OCI-M2 (cell line): Measurements from ENCODE around the gene DLG2.
"Not testable (repeated sequence)": the region's sequence is repeated elsewhere in the genome, so short reads cannot be mapped to it uniquely, and the experiment has no call there.

Source experiments
- DNase-seq: peaks from one replicate; lab custom pipeline; 2025; ENCODE audit not compliant: unreplicated experiment; lab: John Stamatoyannopoulos, UW

Gene DLG2

DNA sequence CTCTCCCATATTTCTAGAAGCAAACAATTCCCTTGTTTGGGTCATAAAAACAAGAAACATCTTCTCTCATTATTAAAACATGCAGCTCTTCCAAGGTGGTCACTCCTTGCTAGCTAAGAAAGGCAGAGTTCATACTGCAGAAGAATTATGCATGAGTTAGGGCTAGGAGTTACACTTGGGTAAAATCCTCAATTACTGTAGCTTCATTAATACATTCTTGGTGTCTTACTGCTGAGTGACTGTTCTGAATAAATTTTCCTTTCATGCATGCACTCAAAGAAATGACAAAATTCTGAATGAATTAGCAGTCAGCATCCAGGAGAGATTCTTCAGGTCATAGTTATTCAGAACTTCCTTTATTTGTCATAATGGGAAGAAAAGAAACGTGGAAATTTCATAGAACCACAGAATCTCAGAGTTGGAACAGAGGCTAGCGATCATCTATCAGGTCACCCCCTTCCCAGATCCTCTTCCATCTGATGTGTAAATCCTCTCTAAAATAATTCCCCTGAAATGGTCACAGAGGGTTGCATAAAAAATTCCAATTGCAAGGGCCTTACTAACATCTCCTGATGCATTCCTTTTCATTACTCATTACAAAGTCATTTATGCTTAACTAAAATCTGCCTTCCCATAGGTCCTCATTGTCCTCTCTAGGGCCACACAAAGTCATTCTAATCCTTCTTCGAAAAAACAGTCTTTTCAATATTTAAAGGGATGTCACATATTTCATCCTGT, 771.5 kb downstream of the DLG2 start:
- DNase-seq, result no peak

DNA sequence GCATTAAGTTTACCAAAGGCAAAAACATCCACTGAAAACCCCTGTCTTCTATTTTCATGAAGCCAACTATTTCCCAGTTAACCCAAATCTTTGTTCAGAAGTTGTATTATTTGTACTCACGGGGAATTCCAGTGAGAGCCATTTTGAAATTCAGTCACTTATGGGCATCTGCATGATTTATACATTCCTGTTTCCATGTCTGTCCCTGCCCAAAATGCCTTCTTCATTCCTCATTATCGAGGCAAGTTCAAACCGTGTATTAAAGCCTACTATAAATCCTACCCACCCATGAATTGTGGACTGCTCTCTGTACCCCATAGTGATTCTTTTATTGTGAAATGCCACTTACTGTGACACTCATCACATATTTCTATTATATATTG, 772.7 kb downstream of the DLG2 start:
- no peak for DNase-seq

GRCh38 chr11:84853841-84854497, 773.2 kb downstream of the DLG2 start:
- DNase-seq, result no peak

DNA sequence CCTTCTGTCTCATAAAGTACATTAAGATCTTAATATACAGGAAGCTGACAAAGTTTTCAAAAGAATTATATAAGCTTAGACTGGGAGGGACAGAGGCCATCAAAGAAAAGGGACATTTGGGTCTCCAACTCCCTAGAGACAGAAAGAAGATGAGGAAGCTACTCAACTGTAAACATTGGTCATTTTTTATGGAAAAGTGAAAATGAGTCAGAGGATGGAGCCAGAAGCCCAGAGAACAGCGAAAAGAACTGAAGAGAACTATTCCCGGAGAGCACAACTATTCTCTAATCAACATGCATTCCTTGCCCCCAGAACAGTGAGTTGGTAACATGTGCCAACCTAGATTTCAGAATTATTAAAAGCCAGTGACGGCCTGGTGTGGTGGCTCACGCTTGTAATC, 779.3 kb downstream of the DLG2 start:
- no peak for DNase-seq

DNA sequence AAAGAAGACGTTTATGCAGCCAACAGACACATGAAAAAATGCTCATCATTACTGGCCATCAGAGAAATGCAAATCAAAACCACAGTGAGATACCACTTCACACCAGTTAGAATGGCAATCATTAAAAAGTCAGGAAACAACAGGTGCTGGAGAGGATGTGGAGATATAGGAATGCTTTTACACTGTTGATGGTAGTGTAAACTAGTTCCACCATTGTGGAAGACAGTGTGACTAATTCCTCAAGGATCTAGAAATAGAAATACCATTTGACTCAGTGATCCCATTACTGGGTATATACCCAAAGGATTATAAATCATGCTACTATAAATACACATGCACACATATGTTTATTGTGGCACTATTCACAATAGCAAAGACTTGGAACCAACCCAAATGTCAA, 786.9 kb downstream of the DLG2 start:
- DNase-seq, result not testable (repeated sequence)

- no peak for DNase-seq
Observed at GRCh38 chr11:84837402-84838069, 789.6 kb downstream of the DLG2 start.

DNA sequence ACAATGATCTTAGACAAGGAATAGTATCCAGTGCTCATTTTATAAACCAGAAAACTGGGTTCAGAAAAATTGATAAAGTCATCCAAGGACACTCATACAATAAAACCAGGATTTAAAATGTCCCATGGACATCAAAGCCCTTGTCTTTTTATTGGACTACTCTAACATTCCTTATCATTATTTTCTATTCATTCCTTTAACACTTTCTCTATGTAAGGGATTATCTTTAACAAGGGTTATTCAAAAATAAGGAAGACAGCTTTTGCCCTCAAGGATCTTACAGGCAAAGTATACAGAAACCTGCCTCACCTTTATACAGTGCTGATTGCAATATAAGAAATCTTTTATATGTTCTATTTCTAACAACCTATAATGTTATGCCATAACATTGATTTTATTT, 790.8 kb downstream of the DLG2 start:
- no peak for DNase-seq

DNA sequence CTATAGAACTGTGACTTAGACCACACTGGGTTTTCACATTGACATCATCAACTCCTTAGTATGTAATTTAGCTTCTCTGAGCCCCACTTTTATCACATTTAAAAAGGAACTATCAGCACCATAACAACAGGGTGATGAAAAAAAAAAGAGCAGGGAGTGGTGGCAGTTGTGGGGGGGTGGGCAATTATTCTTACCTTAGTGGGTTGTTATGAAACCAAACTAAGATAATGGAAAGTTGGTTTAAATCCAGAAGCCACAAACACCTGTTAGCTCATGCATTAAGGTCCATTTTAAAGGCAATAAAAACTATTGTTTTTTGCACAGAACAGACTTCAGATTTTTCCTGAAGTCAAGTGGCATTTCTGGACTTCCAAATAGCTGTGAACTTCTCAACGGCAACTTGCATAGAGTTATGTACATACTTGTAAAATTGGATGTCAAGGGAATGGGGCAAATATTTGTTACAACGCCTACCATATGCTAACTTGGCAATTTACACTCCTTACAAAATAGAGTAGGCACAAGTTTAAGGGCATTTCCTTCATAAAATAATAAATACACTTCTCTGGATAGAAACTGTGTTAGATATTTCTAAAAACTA, 793.6 kb downstream of the DLG2 start:
- no peak for DNase-seq

DNA sequence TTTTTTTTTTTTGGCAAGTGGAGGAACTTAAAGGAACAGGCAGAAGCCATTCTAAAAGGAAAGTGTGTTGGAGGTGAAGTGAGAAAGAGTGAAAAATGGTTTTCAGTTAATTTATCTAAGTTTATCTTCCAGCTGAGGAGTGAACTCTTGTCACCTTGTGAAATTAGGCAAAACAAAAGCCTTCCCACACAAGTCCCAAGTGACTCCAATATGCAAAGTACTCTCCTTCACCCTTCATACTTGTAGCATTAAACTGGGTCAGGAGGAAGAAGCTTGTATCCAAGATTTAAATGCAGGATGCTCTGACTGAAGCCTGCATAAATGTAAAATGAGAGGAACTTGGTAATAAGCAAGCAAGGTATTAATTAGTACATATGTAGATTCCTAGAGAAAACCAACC, 796.8 kb downstream of the DLG2 start:
- no peak for DNase-seq

- DNase-seq, result no peak
Observed at GRCh38 chr11:84829162-84829561, 798.0 kb downstream of the DLG2 start.

GRCh38 chr11:84828616-84829015, 798.5 kb downstream of the DLG2 start:
- no peak for DNase-seq

- no peak for DNase-seq
Observed at GRCh38 chr11:84825106-84825660, 802.0 kb downstream of the DLG2 start.

DNA sequence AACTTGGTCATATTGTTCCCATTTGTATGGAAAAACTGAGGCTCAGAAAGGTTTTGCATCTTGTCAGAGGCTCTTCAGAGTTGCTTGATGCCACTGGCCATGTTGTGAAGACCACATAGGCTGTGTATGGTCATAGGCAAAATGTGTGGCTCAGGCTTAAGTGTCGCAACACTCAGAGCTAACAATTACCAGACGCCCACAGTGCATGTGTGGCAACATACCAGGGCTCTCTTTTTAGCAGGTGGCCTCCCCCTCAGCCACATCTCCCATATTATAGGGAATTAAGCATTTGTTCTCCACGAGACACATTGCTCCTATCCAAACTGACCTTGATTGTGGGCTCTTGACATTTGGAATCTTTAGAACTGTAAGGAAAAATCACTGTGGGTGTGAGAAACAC, 802.5 kb downstream of the DLG2 start:
- DNase-seq, result no peak

GRCh38 chr11:84819537-84819936, 807.6 kb downstream of the DLG2 start:
- DNase-seq, result no peak

DNA sequence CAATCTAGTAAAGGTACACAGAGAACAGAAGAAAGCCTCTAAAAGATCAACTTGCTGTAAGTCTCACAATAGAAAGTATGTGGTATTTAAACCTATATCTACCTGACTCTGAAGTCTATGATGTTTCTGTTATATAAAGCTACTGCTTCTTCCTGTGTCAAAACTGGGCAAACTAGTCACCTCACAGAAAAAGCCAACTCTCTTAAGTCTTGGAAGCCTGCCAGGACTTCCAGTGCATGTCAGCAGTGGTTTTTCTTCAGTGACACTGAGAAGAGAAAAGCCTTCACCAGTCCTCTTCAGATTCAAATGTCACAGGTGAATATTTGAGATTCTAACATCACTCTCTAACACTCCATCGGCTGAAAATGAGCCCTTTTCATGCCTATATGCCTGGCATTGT, 808.0 kb downstream of the DLG2 start:
- DNase-seq, result no peak

- DNase-seq, result no peak
Observed at GRCh38 chr11:84817998-84818397, 809.1 kb downstream of the DLG2 start.

- DNase-seq, result no peak
Observed at GRCh38 chr11:84812471-84812969, 814.6 kb downstream of the DLG2 start.

DNA sequence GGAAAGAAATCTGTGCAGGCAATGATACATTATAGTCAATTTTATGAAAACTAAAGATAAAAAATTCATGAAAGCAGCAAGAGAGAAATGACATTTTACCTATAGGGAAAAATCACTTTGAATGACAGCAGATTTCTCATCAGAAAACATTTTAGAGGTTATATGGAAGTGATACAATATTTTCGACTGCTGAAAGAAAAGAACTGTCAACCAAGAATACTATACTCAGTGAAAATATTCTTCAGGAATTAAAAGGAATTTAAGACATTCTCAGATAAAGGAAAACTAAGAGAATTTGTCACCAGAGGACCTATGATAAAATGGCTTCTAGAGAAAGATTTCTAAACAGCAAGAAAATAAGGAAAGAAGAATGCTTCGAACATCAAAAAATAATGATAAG, 820.8 kb downstream of the DLG2 start:
- no peak for DNase-seq

GRCh38 chr11:84804041-84804440, 823.1 kb downstream of the DLG2 start:
- DNase-seq, result no peak

DNA sequence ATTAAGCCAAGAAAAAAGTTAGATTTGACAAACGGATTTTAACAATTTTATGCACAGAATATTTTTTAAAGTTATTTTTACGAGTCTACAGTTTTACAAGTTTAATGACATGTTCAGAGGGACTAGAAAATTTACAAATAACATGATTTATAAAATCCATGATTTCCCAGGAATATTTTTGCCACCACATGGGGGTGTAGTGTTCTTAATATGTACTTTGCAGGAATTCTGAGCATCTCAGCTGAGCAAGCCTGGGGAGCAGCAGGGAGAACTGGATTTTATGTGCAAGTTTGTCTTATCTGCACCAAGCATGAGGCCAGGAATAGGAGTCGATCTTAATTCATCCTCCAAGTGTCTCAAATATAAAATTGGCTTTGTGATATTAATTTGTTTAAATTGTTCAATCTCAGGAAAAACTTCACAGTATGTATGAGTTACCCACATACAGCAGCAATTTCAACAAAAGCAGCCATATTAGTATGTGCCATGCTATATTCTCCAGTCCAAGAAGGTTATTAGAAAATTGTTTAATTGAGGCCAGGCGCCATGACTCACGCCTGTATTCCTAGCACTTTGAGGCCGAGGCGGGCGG, 826.3 kb downstream of the DLG2 start:
- DNase-seq, result no peak

GRCh38 chr11:84799112-84799511, 828.0 kb downstream of the DLG2 start:
- DNase-seq, result no peak
